Caco-2 (cell line): ENCODE results near the gene TPSB2. TPM values are rescaled to one million over a fixed set of nuclear protein-coding genes. Genes with fewer than 3 reads are reported as not detected.
"Not testable (repeated sequence)": the region's sequence is repeated elsewhere in the genome, so short reads cannot be mapped to it uniquely, and the experiment has no call there.

Experiments
- BruUV-seq: library from RNA; stranded (reverse); fragments of 400-500 nt; replicated peaks from 2 replicates; lab custom pipeline; 2021; lab: Mats Ljungman, UMichigan
- CTCF ChIA-PET: fragments of 300-600 bp; sonication (Branson Sonifier 250); formaldehyde crosslinking; loops from one replicate; lab custom pipeline; 2022; ENCODE audit warnings: antibody characterized with exemption; lab: Charles Lee
- POLR2A ChIA-PET: fragments of 300-600 bp; sonication (Branson Sonifier 250); formaldehyde crosslinking; loops from one replicate; lab custom pipeline; 2022; ENCODE audit warnings: antibody characterized with exemption; lab: Charles Lee
- DNase-seq, 2 experiments: peaks; one replicate each; pipeline versions ENCODE4 v3.0.0 to v3.0.0-alpha.2; 2020 to 2022
- H3K27me3 ChIP-seq: replicated peaks from 2 replicates; pipeline ENCODE4 v1.6.0; 2011; ENCODE audit warnings: low read length; ENCODE audit not compliant: control insufficient read depth, insufficient read depth
- H3K36me3 ChIP-seq: 2 replicates; pipeline ENCODE4 v1.5.1; 2011; ENCODE audit warnings: low read length; ENCODE audit not compliant: control insufficient read depth, insufficient read depth
- H3K4me1 ChIP-seq: fragments of 250-450 bp; sonication (Bioruptor Pico); 2 replicates; pipeline ENCODE4 v1.5.1; 2020; ENCODE audit warnings: mild to moderate bottlenecking
- H3K4me3 ChIP-seq: 2 replicates; pipeline ENCODE4 v1.5.1; 2011; ENCODE audit warnings: low read depth, mild to moderate bottlenecking, control low read depth, low read length
- H3K9me3 ChIP-seq: fragments of 250-450 bp; sonication (Bioruptor Pico); 2 replicates; pipeline ENCODE4 v1.5.1; 2020; ENCODE audit warnings: mild to moderate bottlenecking, moderate library complexity
- H3K27ac Mint-ChIP-seq: one replicate; pipeline ENCODE4 v1.8.0; 2022; ENCODE audit warnings: mixed read lengths; ENCODE audit not compliant: unreplicated experiment
- H3K27me3 Mint-ChIP-seq: one replicate; pipeline ENCODE4 v1.8.0; 2022; ENCODE audit warnings: mixed read lengths; ENCODE audit not compliant: insufficient read depth, unreplicated experiment
- H3K36me3 Mint-ChIP-seq: one replicate; pipeline ENCODE4 v1.8.0; 2022; ENCODE audit warnings: mild to moderate bottlenecking, mixed read lengths; ENCODE audit not compliant: insufficient read depth, unreplicated experiment
- H3K4me1 Mint-ChIP-seq: one replicate; pipeline ENCODE4 v1.8.0; 2022; ENCODE audit warnings: low read depth, mixed read lengths; ENCODE audit not compliant: unreplicated experiment
- H3K4me3 Mint-ChIP-seq: one replicate; pipeline ENCODE4 v1.8.0; 2022; ENCODE audit warnings: mild to moderate bottlenecking, moderate library complexity, mixed read lengths; ENCODE audit not compliant: unreplicated experiment
- H3K9me3 Mint-ChIP-seq: one replicate; pipeline ENCODE4 v1.8.0; 2022; ENCODE audit warnings: mixed read lengths; ENCODE audit not compliant: unreplicated experiment
- intact Hi-C: fragments of 100-400 bp; cut with micrococcal nuclease; formaldehyde crosslinking; loops from one replicate; pipeline ENCODE4 v1.10.0; 2022; ENCODE audit not compliant: unreplicated experiment
- total RNA-seq: library from RNA; stranded (reverse); gene quantifications from 2 replicates; pipeline ENCODE4 v1.2.3, GENCODE V29; 2022
- TF ChIP-seq, protein P1 (sequence below), 2 experiments: fragments of 200-600 bp in 1 of 2; IDR thresholded peaks; 1 replicate in 1 of 2; 2 replicates in 1 of 2; pipeline versions ENCODE4 v1.5.1 to v1.8.0; 2011 to 2022; ENCODE audit warnings: antibody characterized with exemption in 1 of 2, control low read depth in 1 of 2, inconsistent platforms in 1 of 2, low read depth in 1 of 2, low read length in 1 of 2, mild to moderate bottlenecking in 1 of 2, moderate library complexity in 1 of 2; ENCODE audit not compliant: insufficient read depth in 1 of 2, severe bottlenecking in 1 of 2, unreplicated experiment in 1 of 2

Gene TPSB2
- total RNA-seq, 1 experiment from 2014 or later, result not detected

GRCh38 chr16:1238909-1239308, 8.9 kb upstream of the TPSB2 start:
- DNase-seq, H3K9me3 Mint-ChIP-seq, H3K27me3 ChIP-seq, H3K4me1 Mint-ChIP-seq, H3K36me3 Mint-ChIP-seq, H3K27ac Mint-ChIP-seq, H3K36me3 ChIP-seq, POLR2A ChIA-PET, BruUV-seq, H3K27me3 Mint-ChIP-seq, intact Hi-C loops, H3K4me1 ChIP-seq, H3K4me3 Mint-ChIP-seq, H3K4me3 ChIP-seq, H3K9me3 ChIP-seq: not testable (repeated sequence)
- CTCF ChIA-PET, result interaction anchor here (0.6 kb wide), 1 partner anchor 136 kb away, joined by 6 read pairs; no protein-coding TSS in a partner anchor

DNA sequence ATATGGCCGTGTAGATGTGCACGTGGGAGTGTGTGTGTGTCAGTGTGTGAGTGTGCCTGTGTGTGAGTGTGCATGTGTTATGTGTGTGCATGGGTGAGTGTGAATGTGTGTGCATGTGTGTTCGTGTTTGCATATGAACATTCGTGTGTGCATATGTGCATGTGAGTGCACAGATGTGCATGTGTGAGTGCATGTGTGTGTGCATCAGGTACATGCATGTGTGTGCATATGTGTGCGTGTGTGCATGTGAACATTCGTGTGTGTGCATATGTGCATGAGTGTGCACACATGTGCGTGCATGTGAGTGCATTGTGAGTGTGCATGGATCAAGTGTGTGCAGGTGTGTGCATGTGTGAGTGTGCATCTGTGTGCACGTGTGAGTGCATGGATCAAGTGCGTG, 8.0 kb upstream of the TPSB2 start:
- BruUV-seq, result no TSS peak
- CTCF ChIA-PET, result no interaction called here
- intact Hi-C loops, result no loop called here
- DNase-seq, result no peak
- Mint-ChIP-seq H3K9me3 (no peaks in the 10 kb centered on the region), H3K36me3 (no peaks in the 10 kb centered on the region), H3K27ac (no peak overlapping the region), H3K4me3 (no peak overlapping the region), H3K27me3 (no peaks in the 10 kb centered on the region), H3K4me1 (no peaks in the 10 kb centered on the region)
- POLR2A ChIA-PET, result no interaction called here
- Histone ChIP-seq H3K4me1 (no peaks in the 10 kb centered on the region), H3K27me3 (no peaks in the 10 kb centered on the region), H3K9me3 (no peaks in the 10 kb centered on the region), H3K36me3 (no peaks in the 10 kb centered on the region), H3K4me3 (no peak overlapping the region)
- TF ChIP-seq, protein P1, sequence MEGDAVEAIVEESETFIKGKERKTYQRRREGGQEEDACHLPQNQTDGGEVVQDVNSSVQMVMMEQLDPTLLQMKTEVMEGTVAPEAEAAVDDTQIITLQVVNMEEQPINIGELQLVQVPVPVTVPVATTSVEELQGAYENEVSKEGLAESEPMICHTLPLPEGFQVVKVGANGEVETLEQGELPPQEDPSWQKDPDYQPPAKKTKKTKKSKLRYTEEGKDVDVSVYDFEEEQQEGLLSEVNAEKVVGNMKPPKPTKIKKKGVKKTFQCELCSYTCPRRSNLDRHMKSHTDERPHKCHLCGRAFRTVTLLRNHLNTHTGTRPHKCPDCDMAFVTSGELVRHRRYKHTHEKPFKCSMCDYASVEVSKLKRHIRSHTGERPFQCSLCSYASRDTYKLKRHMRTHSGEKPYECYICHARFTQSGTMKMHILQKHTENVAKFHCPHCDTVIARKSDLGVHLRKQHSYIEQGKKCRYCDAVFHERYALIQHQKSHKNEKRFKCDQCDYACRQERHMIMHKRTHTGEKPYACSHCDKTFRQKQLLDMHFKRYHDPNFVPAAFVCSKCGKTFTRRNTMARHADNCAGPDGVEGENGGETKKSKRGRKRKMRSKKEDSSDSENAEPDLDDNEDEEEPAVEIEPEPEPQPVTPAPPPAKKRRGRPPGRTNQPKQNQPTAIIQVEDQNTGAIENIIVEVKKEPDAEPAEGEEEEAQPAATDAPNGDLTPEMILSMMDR (IDR thresholded peaks at IDR 0.05; ENCODE audit: insufficient read depth in 1 of 2, low read depth in 1 of 2, low read length in 1 of 2, severe bottlenecking in 1 of 2, unreplicated experiment in 1 of 2), result no peak

GRCh38 chr16:1236659-1237058, 6.7 kb upstream of the TPSB2 start:
- POLR2A ChIA-PET, H3K36me3 ChIP-seq, intact Hi-C loops, H3K27me3 Mint-ChIP-seq, DNase-seq, H3K27me3 ChIP-seq, BruUV-seq, CTCF ChIA-PET, H3K4me3 ChIP-seq, H3K4me1 ChIP-seq, H3K9me3 ChIP-seq, H3K27ac Mint-ChIP-seq, H3K9me3 Mint-ChIP-seq, H3K36me3 Mint-ChIP-seq, H3K4me3 Mint-ChIP-seq, H3K4me1 Mint-ChIP-seq: not testable (repeated sequence)

DNA sequence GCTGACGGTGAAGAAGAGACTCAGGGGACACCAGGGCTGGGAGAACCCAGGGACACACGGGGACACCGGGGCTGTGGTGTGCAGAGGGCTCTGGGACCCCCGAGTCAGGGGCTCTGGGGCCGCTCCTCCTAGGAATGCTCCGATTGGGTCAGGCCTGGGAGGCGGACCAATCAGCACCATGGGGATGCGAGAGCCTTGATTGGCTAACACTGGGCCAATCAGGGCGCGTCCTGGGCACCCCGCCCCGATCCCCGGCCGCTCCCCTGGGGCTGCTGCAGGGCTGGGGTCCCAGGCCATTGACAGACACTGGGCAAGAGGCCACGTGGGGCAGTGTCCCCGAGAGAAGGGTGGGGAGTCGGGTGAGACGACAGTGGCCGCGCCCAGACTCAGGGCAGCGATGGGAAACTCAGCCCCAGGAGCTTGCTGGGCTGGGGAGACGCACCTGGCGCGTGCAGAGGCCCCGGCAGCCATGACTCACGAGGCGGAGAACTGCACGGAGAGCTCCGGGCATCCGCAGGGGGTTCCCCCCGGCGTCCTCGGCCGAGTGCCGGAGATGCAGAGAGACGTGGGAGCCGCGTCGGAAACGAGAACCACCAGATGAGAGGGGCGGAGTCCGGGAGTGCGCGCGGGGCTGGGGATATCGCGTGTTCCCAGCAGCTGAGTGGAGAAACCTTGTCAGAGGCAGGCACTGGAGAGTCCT, 2.2 kb upstream of the TPSB2 start:
- H3K9me3 ChIP-seq, CTCF ChIA-PET: not testable (repeated sequence)

GRCh38 chr16:1231301-1231700, 1.3 kb upstream of the TPSB2 start:
- H3K27me3 ChIP-seq, H3K4me1 ChIP-seq, POLR2A ChIA-PET, DNase-seq, intact Hi-C loops, H3K36me3 Mint-ChIP-seq, H3K4me3 ChIP-seq, H3K27me3 Mint-ChIP-seq, H3K36me3 ChIP-seq, H3K4me3 Mint-ChIP-seq, BruUV-seq, H3K27ac Mint-ChIP-seq, H3K4me1 Mint-ChIP-seq, H3K9me3 Mint-ChIP-seq, H3K9me3 ChIP-seq: not testable (repeated sequence)
- CTCF ChIA-PET, result interaction anchor here (0.6 kb wide), 1 partner anchor 149 kb away, joined by 4 read pairs; no protein-coding TSS in a partner anchor

More for the DNA sequence above, 2.2 kb upstream of the TPSB2 start:
- H3K36me3 Mint-ChIP-seq, H3K9me3 Mint-ChIP-seq, H3K27ac Mint-ChIP-seq, intact Hi-C loops, POLR2A ChIA-PET, DNase-seq, BruUV-seq, H3K27me3 Mint-ChIP-seq, H3K4me1 ChIP-seq, H3K4me3 ChIP-seq, H3K4me1 Mint-ChIP-seq, H3K27me3 ChIP-seq, H3K36me3 ChIP-seq, H3K4me3 Mint-ChIP-seq: not testable (repeated sequence)

- CTCF ChIA-PET, result interaction anchor here (0.6 kb wide), 1 partner anchor 149 kb away, joined by 4 read pairs; no protein-coding TSS in a partner anchor
- H3K36me3 ChIP-seq, H3K27me3 ChIP-seq, BruUV-seq, H3K4me1 ChIP-seq, H3K4me3 Mint-ChIP-seq, H3K36me3 Mint-ChIP-seq, H3K9me3 ChIP-seq, intact Hi-C loops, H3K4me3 ChIP-seq, DNase-seq, H3K9me3 Mint-ChIP-seq, POLR2A ChIA-PET, H3K27me3 Mint-ChIP-seq, H3K27ac Mint-ChIP-seq, H3K4me1 Mint-ChIP-seq: not testable (repeated sequence)
These were observed 658 bp upstream of the TPSB2 start for GRCh38 chr16:1230471-1231212.
